ENCODE data around the gene CLMN. TPM values are rescaled to one million over a fixed set of nuclear protein-coding genes. Genes with fewer than 3 reads are reported as not detected.

Gene CLMN
- total RNA-seq, 1 donor from 2014 or later = 3.9 TPM

GRCh38 chr14:95335071-95335470 is 15.4 kb upstream of the CLMN start:
- Histone ChIP-seq H3K36me3 (ENCODE audit: control insufficient read depth, insufficient read depth, low read length) (no peaks in the 10 kb centered on the region), H3K27me3 (ENCODE audit: control insufficient read depth, insufficient read depth, low read length) (no peaks in the 10 kb centered on the region)
- FAIRE-seq = peak; percentile 28

GRCh38 chr14:95334044-95334443 is 14.3 kb upstream of the CLMN start:
- TF ChIP-seq CTCF (IDR thresholded peaks at IDR 0.05; ENCODE audit: insufficient read depth, low read length, severe bottlenecking) = no peak
- DNase-seq (ENCODE audit: low read depth) (no peak), FAIRE-seq (peak; percentile 18)
- Histone ChIP-seq H3K27me3 (ENCODE audit: control insufficient read depth, insufficient read depth, low read length) (no peaks in the 10 kb centered on the region), H3K4me3 (ENCODE audit: low read depth, low read length) (no peak overlapping the region), H3K36me3 (ENCODE audit: control insufficient read depth, insufficient read depth, low read length) (no peaks in the 10 kb centered on the region)

More at GRCh38 chr14:95335071-95335470, 15.4 kb upstream of the CLMN start:
- H3K4me3 ChIP-seq (ENCODE audit: low read depth, low read length) = no peak overlapping the region
- DNase-seq (ENCODE audit: low read depth) = no peak
- TF ChIP-seq CTCF (IDR thresholded peaks at IDR 0.05; ENCODE audit: insufficient read depth, low read length, severe bottlenecking) = no peak

DNA sequence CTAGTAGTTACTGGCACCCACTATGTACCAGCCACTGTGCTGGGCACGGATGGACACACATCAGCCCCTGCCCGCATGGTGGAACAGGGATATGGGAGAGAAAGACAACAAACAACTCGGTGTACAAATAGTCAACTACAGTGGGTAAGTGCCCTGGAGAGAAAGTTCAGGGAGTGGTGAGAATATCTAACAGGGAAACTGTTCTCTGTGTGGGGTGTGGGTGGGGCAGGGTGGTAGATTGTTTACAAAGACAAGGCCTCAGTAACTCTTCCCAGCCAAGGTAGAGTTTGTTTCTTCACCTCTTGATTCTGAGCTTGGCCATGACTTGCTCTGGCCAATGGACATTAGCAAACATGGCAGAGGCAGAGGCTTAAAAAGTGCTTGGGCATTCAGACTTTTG is 12.9 kb upstream of the CLMN start:
- no peaks in the 10 kb centered on the region for H3K36me3 ChIP-seq (ENCODE audit: control insufficient read depth, insufficient read depth, low read length)
- DNase-seq (ENCODE audit: low read depth) (no peak), FAIRE-seq (no peak)
- no peak overlapping the region for H3K4me3 ChIP-seq (ENCODE audit: low read depth, low read length)
- H3K27me3 ChIP-seq (ENCODE audit: control insufficient read depth, insufficient read depth, low read length) = no peaks in the 10 kb centered on the region
- no peak for TF ChIP-seq CTCF (IDR thresholded peaks at IDR 0.05; ENCODE audit: insufficient read depth, low read length, severe bottlenecking)

DNA sequence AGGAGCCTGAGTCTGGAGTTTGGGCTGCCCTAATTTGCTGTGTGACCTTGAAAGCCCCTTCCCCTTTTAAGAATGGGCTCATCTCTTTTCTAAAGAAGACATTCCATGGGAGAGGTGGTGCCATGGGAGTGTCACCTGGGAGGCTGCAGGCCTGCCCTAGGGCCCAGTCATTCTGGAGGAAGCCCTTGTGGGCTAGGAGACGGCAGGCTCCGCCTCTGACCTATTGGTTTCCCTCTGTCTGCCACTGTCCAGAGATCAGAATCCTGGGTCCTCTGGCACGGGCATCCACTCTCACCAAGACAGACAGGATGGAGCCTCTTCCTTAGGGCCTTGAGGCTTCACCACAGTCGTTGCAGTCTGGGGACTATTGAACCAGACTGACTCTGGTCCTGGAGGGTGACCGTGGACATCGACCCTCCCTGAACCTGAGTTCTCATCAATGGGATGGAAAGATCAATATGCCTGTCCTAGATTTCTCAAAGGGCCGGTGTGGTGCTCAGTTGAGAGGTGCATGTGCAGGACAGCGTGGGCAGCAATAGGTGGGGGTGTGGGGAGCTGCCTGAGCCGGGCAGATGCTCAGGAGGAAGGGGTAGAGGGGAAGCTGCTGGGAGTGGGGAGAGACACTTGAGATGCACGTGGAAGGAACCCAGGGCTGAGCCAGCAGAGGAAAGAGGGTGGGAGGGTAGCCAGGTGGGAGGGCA is 12.2 kb upstream of the CLMN start:
- FAIRE-seq (no peak), DNase-seq (ENCODE audit: low read depth) (no peak)
- no peak overlapping the region for H3K4me3 ChIP-seq (ENCODE audit: low read depth, low read length)
- no peaks in the 10 kb centered on the region for H3K36me3 ChIP-seq (ENCODE audit: control insufficient read depth, insufficient read depth, low read length)
- H3K27me3 ChIP-seq (ENCODE audit: control insufficient read depth, insufficient read depth, low read length) = no peaks in the 10 kb centered on the region
- no peak for TF ChIP-seq CTCF (IDR thresholded peaks at IDR 0.05; ENCODE audit: insufficient read depth, low read length, severe bottlenecking)

DNA sequence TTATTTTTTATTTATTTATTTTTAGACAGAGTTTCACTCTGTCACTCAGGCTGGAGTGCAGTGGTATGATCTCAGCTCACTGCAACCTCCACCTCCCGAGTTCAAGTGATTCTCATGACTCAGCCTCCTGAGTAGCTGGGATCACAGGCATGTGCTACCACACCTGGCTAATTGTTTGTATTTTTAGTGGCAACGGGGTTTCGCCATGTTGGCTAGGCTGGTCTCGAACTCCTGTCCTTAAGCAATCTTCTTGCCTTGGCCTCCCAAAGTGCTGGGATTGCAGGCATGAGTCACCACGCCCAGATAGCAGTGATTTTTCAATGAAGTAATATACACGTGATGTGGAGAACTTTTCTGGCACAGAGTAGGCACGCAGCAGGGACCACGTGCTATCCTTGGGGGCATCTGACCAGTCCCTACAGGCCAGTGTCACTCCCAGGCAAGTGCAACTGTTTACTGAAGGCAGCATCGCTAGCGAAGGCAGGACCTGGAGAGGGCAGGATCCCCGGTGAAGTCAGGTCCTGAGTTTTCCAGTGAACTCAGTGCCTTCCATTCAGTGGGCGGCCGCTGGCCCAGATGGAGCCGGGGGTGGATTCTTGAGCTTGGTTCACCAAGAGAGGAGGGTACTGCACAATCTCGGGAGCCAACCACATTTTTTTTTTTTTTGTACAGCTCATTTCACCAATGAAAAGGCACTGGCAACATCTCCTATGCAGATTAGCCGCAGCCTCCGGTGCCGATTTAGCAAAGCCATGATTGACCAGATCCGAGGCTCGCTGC is 11.1 kb upstream of the CLMN start:
- TF ChIP-seq CTCF (IDR thresholded peaks at IDR 0.05; ENCODE audit: insufficient read depth, low read length, severe bottlenecking) = no peak
- Histone ChIP-seq H3K4me3 (ENCODE audit: low read depth, low read length) (no peak overlapping the region), H3K36me3 (ENCODE audit: control insufficient read depth, insufficient read depth, low read length) (no peaks in the 10 kb centered on the region), H3K27me3 (ENCODE audit: control insufficient read depth, insufficient read depth, low read length) (no peaks in the 10 kb centered on the region)
- DNase-seq (ENCODE audit: low read depth) (peak; percentile 45), FAIRE-seq (no peak)
